Measurements from ENCODE around the gene PTGES.

DNA sequence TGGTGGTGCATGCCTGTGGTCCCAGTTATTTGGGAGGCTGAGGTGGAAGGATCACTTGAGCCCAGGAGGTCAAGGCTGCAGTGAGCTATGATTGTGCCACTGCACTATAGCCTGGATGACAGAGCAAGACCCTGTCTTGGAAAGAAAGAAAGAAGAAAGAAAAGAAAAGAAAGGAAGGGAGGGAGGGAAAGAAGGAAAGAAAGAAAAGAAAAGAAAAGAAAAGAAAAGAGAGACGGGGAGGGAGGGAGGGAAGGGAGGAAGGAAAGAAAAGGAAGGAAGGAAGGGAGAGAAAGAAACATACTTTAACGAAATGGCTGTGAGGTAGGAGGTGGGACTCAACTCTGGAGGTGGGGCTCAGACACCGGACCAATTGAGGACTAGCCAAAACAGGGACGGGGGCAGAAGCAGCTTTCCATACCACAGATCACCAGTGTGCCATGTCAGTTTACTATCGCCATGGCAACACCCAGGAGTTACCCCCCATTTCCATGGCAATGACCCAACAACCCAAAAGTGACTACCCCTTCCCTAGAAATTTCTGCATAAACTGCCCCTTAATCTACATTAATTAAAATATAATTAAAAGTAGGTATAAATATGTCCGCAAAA is 21.3 kb downstream of the PTGES start:
- TF ChIP-seq, protein P1, sequence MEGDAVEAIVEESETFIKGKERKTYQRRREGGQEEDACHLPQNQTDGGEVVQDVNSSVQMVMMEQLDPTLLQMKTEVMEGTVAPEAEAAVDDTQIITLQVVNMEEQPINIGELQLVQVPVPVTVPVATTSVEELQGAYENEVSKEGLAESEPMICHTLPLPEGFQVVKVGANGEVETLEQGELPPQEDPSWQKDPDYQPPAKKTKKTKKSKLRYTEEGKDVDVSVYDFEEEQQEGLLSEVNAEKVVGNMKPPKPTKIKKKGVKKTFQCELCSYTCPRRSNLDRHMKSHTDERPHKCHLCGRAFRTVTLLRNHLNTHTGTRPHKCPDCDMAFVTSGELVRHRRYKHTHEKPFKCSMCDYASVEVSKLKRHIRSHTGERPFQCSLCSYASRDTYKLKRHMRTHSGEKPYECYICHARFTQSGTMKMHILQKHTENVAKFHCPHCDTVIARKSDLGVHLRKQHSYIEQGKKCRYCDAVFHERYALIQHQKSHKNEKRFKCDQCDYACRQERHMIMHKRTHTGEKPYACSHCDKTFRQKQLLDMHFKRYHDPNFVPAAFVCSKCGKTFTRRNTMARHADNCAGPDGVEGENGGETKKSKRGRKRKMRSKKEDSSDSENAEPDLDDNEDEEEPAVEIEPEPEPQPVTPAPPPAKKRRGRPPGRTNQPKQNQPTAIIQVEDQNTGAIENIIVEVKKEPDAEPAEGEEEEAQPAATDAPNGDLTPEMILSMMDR (IDR thresholded peaks at IDR 0.05), result no peak
- TF ChIP-seq POLR2A (IDR thresholded peaks at IDR 0.05), result no peak
- no peak for TF ChIP-seq EP300 (IDR thresholded peaks at IDR 0.05)
- no peak for TF ChIP-seq POLR2AphosphoS5 (IDR thresholded peaks at IDR 0.05)
